ENCODE measurements around the gene DCC. TPM values are rescaled to one million over a fixed set of nuclear protein-coding genes. Genes with fewer than 3 reads are reported as not detected.

Gene DCC
- total RNA-seq, 1 donor from 2014 or later = not detected

GRCh38 chr18:52341103-52341432 is 1.1 kb downstream of the DCC start:
- TF ChIP-seq, protein P1, sequence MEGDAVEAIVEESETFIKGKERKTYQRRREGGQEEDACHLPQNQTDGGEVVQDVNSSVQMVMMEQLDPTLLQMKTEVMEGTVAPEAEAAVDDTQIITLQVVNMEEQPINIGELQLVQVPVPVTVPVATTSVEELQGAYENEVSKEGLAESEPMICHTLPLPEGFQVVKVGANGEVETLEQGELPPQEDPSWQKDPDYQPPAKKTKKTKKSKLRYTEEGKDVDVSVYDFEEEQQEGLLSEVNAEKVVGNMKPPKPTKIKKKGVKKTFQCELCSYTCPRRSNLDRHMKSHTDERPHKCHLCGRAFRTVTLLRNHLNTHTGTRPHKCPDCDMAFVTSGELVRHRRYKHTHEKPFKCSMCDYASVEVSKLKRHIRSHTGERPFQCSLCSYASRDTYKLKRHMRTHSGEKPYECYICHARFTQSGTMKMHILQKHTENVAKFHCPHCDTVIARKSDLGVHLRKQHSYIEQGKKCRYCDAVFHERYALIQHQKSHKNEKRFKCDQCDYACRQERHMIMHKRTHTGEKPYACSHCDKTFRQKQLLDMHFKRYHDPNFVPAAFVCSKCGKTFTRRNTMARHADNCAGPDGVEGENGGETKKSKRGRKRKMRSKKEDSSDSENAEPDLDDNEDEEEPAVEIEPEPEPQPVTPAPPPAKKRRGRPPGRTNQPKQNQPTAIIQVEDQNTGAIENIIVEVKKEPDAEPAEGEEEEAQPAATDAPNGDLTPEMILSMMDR (conservative IDR thresholded peaks at IDR 0.05; ENCODE audit: low read depth, low read length) = no peak
- no peak overlapping the region for H3K4me3 ChIP-seq (ENCODE audit: low read depth, low read length)

GRCh38 chr18:52341608-52342381 is 1.8 kb downstream of the DCC start:
- H3K4me3 ChIP-seq (ENCODE audit: low read depth, low read length) = peak overlapping the region; percentile 31
- TF ChIP-seq, protein P1 (conservative IDR thresholded peaks at IDR 0.05; ENCODE audit: low read depth, low read length) = no peak
- DNase-seq (ENCODE audit: low read depth) = no peak

More at GRCh38 chr18:52341103-52341432, 1.1 kb downstream of the DCC start:
- DNase-seq (ENCODE audit: low read depth) = no peak

- TF ChIP-seq, protein P1 (conservative IDR thresholded peaks at IDR 0.05; ENCODE audit: low read depth, low read length) = no peak
- H3K4me3 ChIP-seq (ENCODE audit: low read depth, low read length) = no peak overlapping the region
- DNase-seq (ENCODE audit: low read depth) = no peak
Observed at GRCh38 chr18:52342456-52342855, 2.5 kb downstream of the DCC start.

DNA sequence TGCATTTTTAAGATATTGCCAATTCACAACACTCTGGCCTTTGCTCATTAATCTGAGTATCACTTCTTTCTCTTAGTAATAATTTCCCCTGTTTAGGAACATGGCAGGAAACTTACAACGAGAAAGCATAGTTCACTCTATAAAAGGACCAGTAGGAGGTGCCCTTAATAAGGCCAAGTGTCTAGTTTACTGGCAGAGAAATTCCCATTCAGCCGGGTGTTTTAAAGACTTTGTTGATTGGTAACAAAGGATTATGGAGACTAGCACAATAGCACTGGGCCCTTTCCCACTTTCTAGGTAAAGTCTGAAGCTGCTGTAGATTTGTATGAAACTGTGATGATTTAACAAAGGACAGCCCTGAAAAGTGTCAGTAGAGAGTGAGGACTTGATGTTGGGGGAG is 3.1 kb downstream of the DCC start:
- TF ChIP-seq, protein P1 (conservative IDR thresholded peaks at IDR 0.05; ENCODE audit: low read depth, low read length) = peak; percentile 71
- DNase-seq (ENCODE audit: low read depth) = no peak
- no peak overlapping the region for H3K4me3 ChIP-seq (ENCODE audit: low read depth, low read length)

GRCh38 chr18:52343731-52344340 is 3.8 kb downstream of the DCC start:
- no peak for DNase-seq (ENCODE audit: low read depth)
- TF ChIP-seq, protein P1 (conservative IDR thresholded peaks at IDR 0.05; ENCODE audit: low read depth, low read length) = no peak
- no peak overlapping the region for H3K4me3 ChIP-seq (ENCODE audit: low read depth, low read length)

- TF ChIP-seq, protein P1 (conservative IDR thresholded peaks at IDR 0.05; ENCODE audit: low read depth, low read length) = no peak
- H3K4me3 ChIP-seq (ENCODE audit: low read depth, low read length) = no peak overlapping the region
- DNase-seq (ENCODE audit: low read depth) = no peak
Observed at GRCh38 chr18:52344881-52345280, 4.9 kb downstream of the DCC start.

All from epithelial cell of proximal tubule (primary cell).